H1 (cell line): ENCODE results near the gene ELMO1. TPM values are rescaled to one million over a fixed set of nuclear protein-coding genes. Genes with fewer than 3 reads are reported as not detected.

ENCODE experiments used
- GTF2F1 ChIP-seq: IDR thresholded peaks from 2 replicates; pipeline ENCODE4 v1.6.1; 2012; ENCODE audit warnings: low read depth, low read length, improper control_type of control experiment, borderline replicate concordance
- MAFK ChIP-seq: IDR thresholded peaks from 2 replicates; pipeline ENCODE4 v1.6.1; 2012; ENCODE audit warnings: low read depth, mild to moderate bottlenecking, improper control_type of control experiment, low read length
- RAD21 ChIP-seq, 2 experiments: IDR thresholded peaks in 1 of 2; conservative IDR thresholded peaks in 1 of 2; 2 replicates each; pipeline ENCODE4 v1.6.1; 2011; ENCODE audit warnings: low read depth in 2 of 2, low read length in 2 of 2, improper control_type of control experiment in 1 of 2, inconsistent platforms in 1 of 2, mild to moderate bottlenecking in 1 of 2, moderate library complexity in 1 of 2
- RXRA ChIP-seq: IDR thresholded peaks from 2 replicates; pipeline ENCODE4 v1.6.1; 2011; ENCODE audit warnings: low read depth, mild to moderate bottlenecking, low read length, moderate library complexity; ENCODE audit not compliant: insufficient read depth
- SRF ChIP-seq: IDR thresholded peaks from 2 replicates; pipeline ENCODE4 v1.6.1; 2011; ENCODE audit warnings: mild to moderate bottlenecking, low read depth, low read length, moderate library complexity
- TCF12 ChIP-seq: IDR thresholded peaks from 2 replicates; pipeline ENCODE4 v1.6.1; 2011; ENCODE audit warnings: low read depth, mild to moderate bottlenecking, low read length
- polyA plus RNA-seq, 7 experiments: library from polyadenylated mRNA; depleted of rRNA in 3 of 7; stranded (reverse) in 5 of 7; unstranded in 2 of 7; fragments of >200 nt in 5 of 7; fragments of 200-250 nt in 2 of 7; gene quantifications; 1 replicate in 5 of 7; 2 replicates in 1 of 7; 4 replicates in 1 of 7; pipeline versions ENCODE4 v1.2.1 to v1.2.3, GENCODE V29; 2011 to 2013; ENCODE audit warnings: missing spikeins in 2 of 7, mixed read lengths in 2 of 7
- total RNA-seq: library from RNA; stranded (reverse); fragmentation: NEBNext Ultra II Directional; extraction: Animal tissue kit (Norgen Biotek cat#: 25700); gene quantifications from 2 replicates; pipeline ENCODE4 v1.2.1, GENCODE V29; 2021
- TF ChIP-seq, protein P1 (sequence below): IDR thresholded peaks from 2 replicates; pipeline ENCODE4 v1.6.1; 2012; ENCODE audit warnings: inconsistent platforms

ELMO1 gene
- total and polyA plus RNA-seq, 2 of the 8 experiments (the other 6 are each of a cell fraction or from before 2014, with no cell fraction given) = 18.4 to 21.0 TPM

DNA sequence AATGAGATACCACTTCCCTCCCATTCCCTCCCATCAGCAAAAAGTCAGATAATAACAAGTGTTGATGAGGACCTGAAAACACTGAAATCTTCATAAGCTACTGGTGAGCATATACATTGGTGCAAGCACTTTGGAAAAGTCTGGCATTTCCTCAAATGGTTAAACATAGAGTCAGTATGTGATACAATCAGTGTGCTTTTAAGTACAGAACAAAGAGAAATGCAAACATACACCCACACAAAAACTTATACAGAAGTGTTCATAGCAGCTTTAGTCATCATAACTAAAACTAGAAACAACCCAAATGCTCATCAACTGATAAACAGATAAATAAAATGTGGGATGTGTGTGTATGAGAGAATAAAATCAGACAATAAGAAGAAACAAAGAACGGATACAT lies 261.9 kb downstream of the ELMO1 start (continued):
- no peak for TF ChIP-seq RXRA
- TF ChIP-seq, protein P1, sequence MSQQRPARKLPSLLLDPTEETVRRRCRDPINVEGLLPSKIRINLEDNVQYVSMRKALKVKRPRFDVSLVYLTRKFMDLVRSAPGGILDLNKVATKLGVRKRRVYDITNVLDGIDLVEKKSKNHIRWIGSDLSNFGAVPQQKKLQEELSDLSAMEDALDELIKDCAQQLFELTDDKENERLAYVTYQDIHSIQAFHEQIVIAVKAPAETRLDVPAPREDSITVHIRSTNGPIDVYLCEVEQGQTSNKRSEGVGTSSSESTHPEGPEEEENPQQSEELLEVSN = no peak
- TF ChIP-seq TCF12 = no peak
- no peak for TF ChIP-seq SRF
- no peak for TF ChIP-seq RAD21 (IDR thresholded peaks at IDR 0.05 in 1 of 2, conservative IDR thresholded peaks at IDR 0.05 in 1 of 2; ENCODE audit: low read depth in 2 of 2, low read length in 2 of 2)
- TF ChIP-seq MAFK = no peak
- no peak for TF ChIP-seq GTF2F1
